Neural cell (in vitro differentiated cells): ENCODE data around the gene VWA3B. TPM values are rescaled to one million over a fixed set of nuclear protein-coding genes. Genes with fewer than 3 reads are reported as not detected.

Experiments
- H2AFZ ChIP-seq: fragments of 200-600, 300-800 bp; sonication (generic), shearing (Covaris generic); 2 replicates; pipeline ENCODE4 v1.6.0; 2014; ENCODE audit warnings: low read depth, mild to moderate bottlenecking, antibody characterized with exemption, low read length, moderate library complexity
- H3F3A ChIP-seq: fragments of 200-600 bp; shearing (Covaris generic); 2 replicates; pipeline ENCODE4 v1.6.1; 2016; ENCODE audit warnings: mild to moderate bottlenecking, moderate library complexity, mixed read lengths, antibody characterized with exemption, low read length; ENCODE audit not compliant: insufficient read depth, poor library complexity, severe bottlenecking
- H3K27ac ChIP-seq: fragments of 200-600, 300-800 bp; sonication (generic), shearing (Covaris generic); 2 replicates; pipeline ENCODE4 v1.5.1; 2014; ENCODE audit warnings: mild to moderate bottlenecking, low read length, moderate library complexity
- H3K27me3 ChIP-seq: fragments of 300-800, 200-600 bp; sonication (generic), shearing (Covaris generic); 2 replicates; pipeline ENCODE4 v1.6.0; 2014; ENCODE audit warnings: mild to moderate bottlenecking, low read depth, low read length, moderate library complexity; ENCODE audit not compliant: insufficient read depth
- H3K36me3 ChIP-seq: fragments of 300-800, 200-600 bp; sonication (generic), shearing (Covaris generic); 2 replicates; pipeline ENCODE4 v1.5.1; 2014; ENCODE audit warnings: mild to moderate bottlenecking, antibody characterized with exemption, low read length, moderate library complexity; ENCODE audit not compliant: insufficient read depth
- H3K4me2 ChIP-seq: fragments of 300-800, 200-600 bp; sonication (generic), shearing (Covaris generic); 2 replicates; pipeline ENCODE4 v1.6.0; 2014; ENCODE audit warnings: mild to moderate bottlenecking, low read length
- H3K4me3 ChIP-seq: fragments of 300-800, 200-600 bp; sonication (generic), shearing (Covaris generic); 2 replicates; pipeline ENCODE4 v1.5.1; 2014; ENCODE audit warnings: mild to moderate bottlenecking, low read length, moderate library complexity
- H3K79me2 ChIP-seq: fragments of 200-600 bp; shearing (Covaris generic); replicated peaks from 2 replicates; pipeline ENCODE4 v1.6.0; 2014; ENCODE audit warnings: mild to moderate bottlenecking, low read length, moderate library complexity; ENCODE audit not compliant: insufficient read depth
- H3K9ac ChIP-seq: fragments of 300-800, 200-600 bp; sonication (generic), shearing (Covaris generic); 2 replicates; pipeline ENCODE4 v1.6.1; 2016; ENCODE audit warnings: mild to moderate bottlenecking, low read length, mixed read lengths
- H3K9me2 ChIP-seq: fragments of 200-600 bp; shearing (Covaris generic); 2 replicates; pipeline ENCODE4 v1.6.1; 2016; ENCODE audit warnings: mild to moderate bottlenecking, low read length, mixed read lengths; ENCODE audit not compliant: insufficient read depth
- H3K9me3 ChIP-seq: fragments of 200-600, 300-800 bp; sonication (generic), shearing (Covaris generic); 2 replicates; pipeline ENCODE4 v1.6.1; 2016; ENCODE audit warnings: mild to moderate bottlenecking, mixed run types, low read length, moderate library complexity, mixed read lengths
- H4K20me1 ChIP-seq: fragments of 200-600 bp; shearing (Covaris generic); 2 replicates; pipeline ENCODE4 v1.6.1; 2016; ENCODE audit warnings: mild to moderate bottlenecking, mixed run types; ENCODE audit not compliant: insufficient read depth
- EP300 ChIP-seq: fragments of 450-650 bp; conservative IDR thresholded peaks from 2 replicates; pipeline ENCODE4 v1.6.1; 2014; ENCODE audit warnings: antibody characterized with exemption, mild to moderate bottlenecking, moderate library complexity; ENCODE audit not compliant: poor library complexity, severe bottlenecking
- EZH2 ChIP-seq: fragments of 200-600, 300-800 bp; shearing (Covaris generic), sonication (generic); IDR thresholded peaks from 2 replicates; pipeline ENCODE4 v1.6.1; 2014; ENCODE audit warnings: antibody characterized with exemption, low read length, borderline replicate concordance, mild to moderate bottlenecking; ENCODE audit not compliant: insufficient read depth, poor library complexity, severe bottlenecking
- MXI1 ChIP-seq: fragments of 450-650 bp; conservative IDR thresholded peaks from 2 replicates; pipeline ENCODE4 v1.6.1; 2014; ENCODE audit warnings: antibody characterized with exemption, mild to moderate bottlenecking; ENCODE audit not compliant: poor library complexity, severe bottlenecking
- POLR2AphosphoS5 ChIP-seq: IDR thresholded peaks from 2 replicates; pipeline ENCODE4 v1.6.1; 2012
- RAD21 ChIP-seq: fragments of 450-650 bp; conservative IDR thresholded peaks from 2 replicates; pipeline ENCODE4 v1.6.1; 2014; ENCODE audit warnings: antibody characterized with exemption, mild to moderate bottlenecking, moderate library complexity
- SMC3 ChIP-seq: fragments of 450-650 bp; conservative IDR thresholded peaks from 2 replicates; pipeline ENCODE4 v1.6.1; 2014; ENCODE audit warnings: antibody characterized with exemption, mild to moderate bottlenecking, moderate library complexity; ENCODE audit not compliant: poor library complexity
- TAF1 ChIP-seq: IDR thresholded peaks from 2 replicates; pipeline ENCODE4 v1.6.1; 2012; ENCODE audit warnings: low read depth
- polyA plus RNA-seq: library from polyadenylated mRNA; depleted of rRNA; stranded (reverse); fragments of >200 nt; gene quantifications from 2 replicates; pipeline ENCODE4 v1.2.3, GENCODE V29; 2014
- TF ChIP-seq, protein P1 (sequence below): IDR thresholded peaks from 2 replicates; pipeline ENCODE4 v1.6.1; 2012; ENCODE audit warnings: borderline replicate concordance
- TF ChIP-seq, protein P2 (sequence below): fragments of 450-650 bp; IDR thresholded peaks from 2 replicates; pipeline ENCODE4 v1.5.1; 2014; ENCODE audit warnings: antibody characterized with exemption, mild to moderate bottlenecking, moderate library complexity; ENCODE audit not compliant: poor library complexity, severe bottlenecking

VWA3B gene
- polyA plus RNA-seq, 1 donor from 2014 or later: not detected

DNA sequence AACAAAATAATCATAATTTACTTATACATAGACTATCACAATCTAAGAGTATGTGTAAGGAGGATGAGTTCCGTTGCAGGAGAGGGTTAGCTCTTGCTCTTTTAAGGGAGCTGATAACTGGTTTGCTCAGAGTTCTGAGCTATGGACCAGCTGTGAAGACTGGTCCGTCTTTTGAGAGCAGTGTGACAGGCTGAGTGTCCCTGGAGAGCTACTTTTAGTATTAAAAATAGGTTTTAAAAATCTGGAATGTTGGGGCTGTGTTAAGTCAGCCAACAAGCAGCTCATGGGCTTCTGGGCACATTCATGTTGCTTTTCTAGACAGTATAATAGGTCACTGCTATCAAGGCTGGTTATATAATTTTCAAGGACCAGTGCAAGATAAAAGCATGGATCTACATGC, 49.8 kb upstream of the VWA3B start:
- Histone ChIP-seq H3F3A (no peaks in the 10 kb centered on the region), H2AFZ (no peak overlapping the region), H3K36me3 (no peaks in the 10 kb centered on the region), H3K9me3 (no peaks in the 10 kb centered on the region), H4K20me1 (no peaks in the 10 kb centered on the region), H3K9ac (no peak overlapping the region), H3K79me2 (no peaks in the 10 kb centered on the region), H3K9me2 (no peaks in the 10 kb centered on the region), H3K4me2 (no peak overlapping the region), H3K27me3 (no peaks in the 10 kb centered on the region), H3K27ac (no peak overlapping the region), H3K4me3 (no peak overlapping the region)
- TF ChIP-seq EP300: no peak
- no peak for TF ChIP-seq SMC3
- TF ChIP-seq, protein P1, sequence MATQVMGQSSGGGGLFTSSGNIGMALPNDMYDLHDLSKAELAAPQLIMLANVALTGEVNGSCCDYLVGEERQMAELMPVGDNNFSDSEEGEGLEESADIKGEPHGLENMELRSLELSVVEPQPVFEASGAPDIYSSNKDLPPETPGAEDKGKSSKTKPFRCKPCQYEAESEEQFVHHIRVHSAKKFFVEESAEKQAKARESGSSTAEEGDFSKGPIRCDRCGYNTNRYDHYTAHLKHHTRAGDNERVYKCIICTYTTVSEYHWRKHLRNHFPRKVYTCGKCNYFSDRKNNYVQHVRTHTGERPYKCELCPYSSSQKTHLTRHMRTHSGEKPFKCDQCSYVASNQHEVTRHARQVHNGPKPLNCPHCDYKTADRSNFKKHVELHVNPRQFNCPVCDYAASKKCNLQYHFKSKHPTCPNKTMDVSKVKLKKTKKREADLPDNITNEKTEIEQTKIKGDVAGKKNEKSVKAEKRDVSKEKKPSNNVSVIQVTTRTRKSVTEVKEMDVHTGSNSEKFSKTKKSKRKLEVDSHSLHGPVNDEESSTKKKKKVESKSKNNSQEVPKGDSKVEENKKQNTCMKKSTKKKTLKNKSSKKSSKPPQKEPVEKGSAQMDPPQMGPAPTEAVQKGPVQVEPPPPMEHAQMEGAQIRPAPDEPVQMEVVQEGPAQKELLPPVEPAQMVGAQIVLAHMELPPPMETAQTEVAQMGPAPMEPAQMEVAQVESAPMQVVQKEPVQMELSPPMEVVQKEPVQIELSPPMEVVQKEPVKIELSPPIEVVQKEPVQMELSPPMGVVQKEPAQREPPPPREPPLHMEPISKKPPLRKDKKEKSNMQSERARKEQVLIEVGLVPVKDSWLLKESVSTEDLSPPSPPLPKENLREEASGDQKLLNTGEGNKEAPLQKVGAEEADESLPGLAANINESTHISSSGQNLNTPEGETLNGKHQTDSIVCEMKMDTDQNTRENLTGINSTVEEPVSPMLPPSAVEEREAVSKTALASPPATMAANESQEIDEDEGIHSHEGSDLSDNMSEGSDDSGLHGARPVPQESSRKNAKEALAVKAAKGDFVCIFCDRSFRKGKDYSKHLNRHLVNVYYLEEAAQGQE: no peak
- TF ChIP-seq MXI1: no peak
- TF ChIP-seq RAD21: no peak
- TF ChIP-seq EZH2: no peak
- TF ChIP-seq TAF1: no peak
- no peak for TF ChIP-seq POLR2AphosphoS5
- TF ChIP-seq, protein P2, sequence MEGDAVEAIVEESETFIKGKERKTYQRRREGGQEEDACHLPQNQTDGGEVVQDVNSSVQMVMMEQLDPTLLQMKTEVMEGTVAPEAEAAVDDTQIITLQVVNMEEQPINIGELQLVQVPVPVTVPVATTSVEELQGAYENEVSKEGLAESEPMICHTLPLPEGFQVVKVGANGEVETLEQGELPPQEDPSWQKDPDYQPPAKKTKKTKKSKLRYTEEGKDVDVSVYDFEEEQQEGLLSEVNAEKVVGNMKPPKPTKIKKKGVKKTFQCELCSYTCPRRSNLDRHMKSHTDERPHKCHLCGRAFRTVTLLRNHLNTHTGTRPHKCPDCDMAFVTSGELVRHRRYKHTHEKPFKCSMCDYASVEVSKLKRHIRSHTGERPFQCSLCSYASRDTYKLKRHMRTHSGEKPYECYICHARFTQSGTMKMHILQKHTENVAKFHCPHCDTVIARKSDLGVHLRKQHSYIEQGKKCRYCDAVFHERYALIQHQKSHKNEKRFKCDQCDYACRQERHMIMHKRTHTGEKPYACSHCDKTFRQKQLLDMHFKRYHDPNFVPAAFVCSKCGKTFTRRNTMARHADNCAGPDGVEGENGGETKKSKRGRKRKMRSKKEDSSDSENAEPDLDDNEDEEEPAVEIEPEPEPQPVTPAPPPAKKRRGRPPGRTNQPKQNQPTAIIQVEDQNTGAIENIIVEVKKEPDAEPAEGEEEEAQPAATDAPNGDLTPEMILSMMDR: no peak

DNA sequence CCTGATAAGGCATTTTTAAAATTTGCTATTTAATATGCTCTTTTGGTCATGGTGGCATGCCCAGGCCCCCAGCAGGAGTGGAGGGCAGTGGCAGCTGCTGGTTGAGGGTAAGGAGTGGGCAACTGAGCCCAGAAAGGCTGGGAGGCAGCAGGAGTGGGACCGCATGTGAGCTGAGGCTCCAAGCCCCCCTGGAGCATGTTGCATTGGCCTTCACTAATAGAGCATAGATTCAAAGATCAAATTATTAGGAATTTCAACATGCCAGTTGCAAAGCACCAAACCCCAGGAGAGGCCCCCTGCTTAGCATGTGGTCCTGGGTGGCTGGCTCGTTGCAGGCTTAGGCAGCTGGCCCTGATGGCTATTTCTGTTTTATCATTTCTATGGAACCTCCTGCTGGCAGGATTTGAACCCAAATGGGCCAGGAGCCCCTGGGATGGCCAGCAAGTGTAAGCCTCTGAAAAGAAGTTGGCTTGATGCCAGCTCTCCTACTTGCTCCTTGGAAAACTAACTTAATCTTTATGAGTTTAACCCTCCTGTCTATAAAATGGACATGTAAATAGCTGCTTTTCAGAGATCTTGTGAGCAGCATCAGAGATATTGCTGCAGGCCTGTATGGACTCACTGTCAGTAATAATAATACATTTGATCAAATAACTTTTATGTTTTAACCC, 49.2 kb upstream of the VWA3B start:
- Histone ChIP-seq H3K36me3 (no peaks in the 10 kb centered on the region), H4K20me1 (no peaks in the 10 kb centered on the region), H3F3A (no peaks in the 10 kb centered on the region), H3K27ac (no peak overlapping the region), H3K27me3 (no peaks in the 10 kb centered on the region), H3K79me2 (no peaks in the 10 kb centered on the region), H3K9me3 (no peaks in the 10 kb centered on the region), H2AFZ (no peak overlapping the region), H3K4me3 (no peak overlapping the region), H3K4me2 (no peak overlapping the region), H3K9ac (no peak overlapping the region), H3K9me2 (no peaks in the 10 kb centered on the region)
- no peak for TF ChIP-seq RAD21
- TF ChIP-seq EP300: no peak
- no peak for TF ChIP-seq EZH2
- TF ChIP-seq SMC3: no peak
- TF ChIP-seq TAF1: no peak
- TF ChIP-seq, protein P1: no peak
- TF ChIP-seq POLR2AphosphoS5: no peak
- TF ChIP-seq MXI1: no peak
- TF ChIP-seq, protein P2: no peak
